T follicular helper cell (primary cell): ENCODE data around the gene MYOCD.
"Not testable (repeated sequence)": the region's sequence is repeated elsewhere in the genome, so short reads cannot be mapped to it uniquely, and the experiment has no call there.

ENCODE experiments used
- DNase-seq: peaks from one replicate; pipeline ENCODE4 v3.0.0-alpha.2; 2020; ENCODE audit warnings: low read depth
- total RNA-seq, 2 experiments: gene quantifications; one replicate each; lab custom pipeline; 2026; lab: John Stamatoyannopoulos, UW

The MYOCD gene, protein sequence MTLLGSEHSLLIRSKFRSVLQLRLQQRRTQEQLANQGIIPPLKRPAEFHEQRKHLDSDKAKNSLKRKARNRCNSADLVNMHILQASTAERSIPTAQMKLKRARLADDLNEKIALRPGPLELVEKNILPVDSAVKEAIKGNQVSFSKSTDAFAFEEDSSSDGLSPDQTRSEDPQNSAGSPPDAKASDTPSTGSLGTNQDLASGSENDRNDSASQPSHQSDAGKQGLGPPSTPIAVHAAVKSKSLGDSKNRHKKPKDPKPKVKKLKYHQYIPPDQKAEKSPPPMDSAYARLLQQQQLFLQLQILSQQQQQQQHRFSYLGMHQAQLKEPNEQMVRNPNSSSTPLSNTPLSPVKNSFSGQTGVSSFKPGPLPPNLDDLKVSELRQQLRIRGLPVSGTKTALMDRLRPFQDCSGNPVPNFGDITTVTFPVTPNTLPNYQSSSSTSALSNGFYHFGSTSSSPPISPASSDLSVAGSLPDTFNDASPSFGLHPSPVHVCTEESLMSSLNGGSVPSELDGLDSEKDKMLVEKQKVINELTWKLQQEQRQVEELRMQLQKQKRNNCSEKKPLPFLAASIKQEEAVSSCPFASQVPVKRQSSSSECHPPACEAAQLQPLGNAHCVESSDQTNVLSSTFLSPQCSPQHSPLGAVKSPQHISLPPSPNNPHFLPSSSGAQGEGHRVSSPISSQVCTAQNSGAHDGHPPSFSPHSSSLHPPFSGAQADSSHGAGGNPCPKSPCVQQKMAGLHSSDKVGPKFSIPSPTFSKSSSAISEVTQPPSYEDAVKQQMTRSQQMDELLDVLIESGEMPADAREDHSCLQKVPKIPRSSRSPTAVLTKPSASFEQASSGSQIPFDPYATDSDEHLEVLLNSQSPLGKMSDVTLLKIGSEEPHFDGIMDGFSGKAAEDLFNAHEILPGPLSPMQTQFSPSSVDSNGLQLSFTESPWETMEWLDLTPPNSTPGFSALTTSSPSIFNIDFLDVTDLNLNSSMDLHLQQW
- 0 reads per million in 2 experiments for total RNA-seq

DNA sequence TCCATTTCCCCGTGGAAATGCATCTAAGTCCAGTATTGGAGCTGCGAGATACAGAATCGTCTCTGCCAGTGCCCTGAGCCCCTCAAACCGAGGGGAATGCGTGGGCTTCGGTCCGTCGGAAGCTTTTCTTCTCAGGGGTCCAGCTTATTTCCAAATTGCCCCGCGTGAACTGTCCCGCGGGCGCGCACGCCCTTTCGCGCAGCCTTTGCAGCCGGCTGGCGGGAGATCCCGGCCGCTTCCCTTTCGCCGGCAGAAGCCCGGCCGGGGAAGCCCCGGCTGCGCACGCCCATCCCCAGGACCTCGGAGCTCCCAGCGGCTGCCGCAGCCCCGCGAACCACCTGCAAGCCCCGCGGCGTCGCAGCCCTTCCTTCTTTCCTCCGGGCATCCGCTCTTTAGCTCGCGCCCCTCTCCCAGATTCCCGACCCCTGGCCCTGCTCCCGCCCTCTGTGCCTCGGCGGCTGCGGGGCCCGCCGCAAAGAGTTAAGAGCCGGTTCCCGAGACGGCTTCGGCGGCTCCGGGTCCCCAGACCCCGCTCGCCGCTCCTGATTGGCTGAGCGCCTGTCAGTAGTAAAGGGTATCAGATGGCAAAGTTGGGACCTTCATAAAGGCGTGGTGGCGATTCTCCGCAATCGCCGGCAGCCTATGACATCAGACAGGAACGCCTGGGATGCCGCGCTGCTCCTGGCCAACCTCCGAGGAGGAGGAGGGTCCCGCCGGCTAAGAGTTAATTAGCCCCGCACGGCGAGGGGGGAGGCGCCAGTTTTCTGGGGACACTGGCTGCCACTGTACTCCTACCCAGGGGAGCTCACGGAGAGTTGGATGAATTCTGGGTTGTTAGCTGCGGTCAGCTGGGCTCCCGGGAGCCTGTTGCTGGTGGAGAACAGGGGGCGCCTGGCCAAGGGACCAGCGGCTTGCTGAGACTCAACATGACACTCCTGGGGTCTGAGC is at the start of gene MYOCD:
Gene MYOCD, plus strand, starts transcription at position 628 of the 948 bp plus-strand sequence. Its CDS starts 299 bp downstream, at position 927.
- DNase-seq: no peak

DNA sequence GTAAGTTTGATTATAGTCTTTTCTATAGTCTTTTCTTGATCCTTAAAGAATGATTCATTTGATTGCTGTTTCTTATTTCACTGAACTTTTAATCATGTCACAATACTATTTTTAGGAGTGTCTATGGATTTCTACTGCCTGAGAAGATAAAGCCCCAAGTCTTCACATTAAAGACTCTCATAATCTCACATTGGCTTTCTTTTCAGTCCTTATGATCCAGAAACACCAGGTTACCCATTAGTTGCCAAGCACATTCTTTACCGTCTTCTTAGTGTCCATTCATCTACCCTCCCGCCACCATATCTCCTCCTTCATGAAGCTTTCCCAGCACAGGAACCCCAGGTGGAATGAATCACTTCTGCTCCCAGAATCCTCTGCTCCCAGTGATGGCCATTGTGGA is 49.5 kb upstream of the MYOCD start:
- no peak for DNase-seq

DNA sequence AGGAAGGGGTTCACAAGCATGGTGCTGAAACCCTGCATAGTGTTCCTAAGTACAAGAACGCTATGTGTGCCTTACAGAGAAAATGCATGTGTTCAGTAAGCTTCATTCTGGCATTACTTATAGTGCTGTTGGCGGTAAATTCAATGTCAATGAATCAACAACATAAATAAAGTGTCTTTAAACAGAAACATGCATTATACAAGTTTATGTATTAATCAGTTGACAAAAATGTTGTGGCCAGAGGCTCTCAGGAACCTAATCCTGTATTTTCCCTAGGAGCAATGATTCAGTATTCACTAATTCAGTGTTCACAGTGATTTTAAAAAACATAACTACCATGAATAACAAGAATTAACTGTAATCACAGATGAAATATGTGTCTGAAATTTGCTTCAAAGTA is 47.1 kb upstream of the MYOCD start:
- DNase-seq: no peak

DNA sequence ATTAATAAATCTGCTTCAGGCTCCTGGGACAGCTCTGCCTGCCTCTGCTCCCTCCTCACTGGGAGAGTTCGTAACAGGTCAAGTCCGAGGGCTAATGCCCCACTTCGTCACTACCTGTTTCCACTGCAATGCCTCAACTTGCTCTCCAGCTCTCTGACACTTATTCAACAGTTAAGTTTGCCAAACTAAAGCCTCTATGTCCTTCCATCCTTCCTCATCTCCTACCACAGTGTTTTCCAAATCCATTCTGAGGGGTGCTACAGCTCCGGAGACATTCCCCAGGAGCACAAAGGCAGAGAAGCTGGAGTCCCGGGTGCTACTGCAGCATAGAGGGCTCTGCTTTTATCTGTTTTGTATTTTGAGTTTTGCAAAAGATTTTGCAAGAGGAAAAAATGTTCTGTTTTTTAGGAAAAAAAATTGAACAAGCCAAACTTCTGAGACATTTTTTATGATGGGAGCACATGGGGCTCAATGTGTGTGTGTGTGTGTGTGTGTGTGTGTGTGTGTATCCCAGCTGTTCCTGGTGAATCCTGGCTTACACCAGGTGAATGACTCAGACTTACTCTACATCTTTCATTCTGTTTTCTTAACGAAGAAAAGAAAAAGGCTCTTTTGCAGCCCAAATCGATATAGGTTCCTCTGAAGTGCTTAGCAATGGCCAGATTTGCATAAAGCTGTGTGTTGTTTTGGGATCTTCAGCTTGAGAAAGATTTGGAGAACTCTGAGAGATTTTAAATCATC is 46.1 kb upstream of the MYOCD start:
- no peak for DNase-seq

DNA sequence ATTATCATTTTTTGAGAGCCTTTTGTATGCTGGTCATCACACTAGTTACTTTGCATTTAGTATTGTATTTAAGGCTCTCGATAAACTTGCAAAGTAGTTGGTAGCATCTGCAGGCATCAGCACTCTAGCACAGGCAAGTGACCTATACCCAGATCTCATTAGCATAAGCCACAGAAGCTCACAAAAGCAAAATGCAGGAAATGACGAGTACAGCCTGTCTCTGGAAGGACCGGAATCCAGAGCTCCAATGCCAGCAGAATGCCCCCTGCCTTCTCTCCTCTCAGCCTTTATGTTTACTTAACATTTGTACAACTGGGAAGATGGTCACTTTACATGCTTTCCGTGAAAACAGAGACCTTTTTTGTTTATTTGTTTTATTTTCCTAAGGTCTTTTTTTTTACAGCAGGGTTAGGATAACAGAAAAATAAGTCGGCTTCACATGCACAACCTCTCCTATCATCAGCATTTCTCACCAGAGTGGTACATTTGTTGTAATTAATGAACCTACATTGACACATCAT is 45.4 kb upstream of the MYOCD start:
- no peak for DNase-seq

DNA sequence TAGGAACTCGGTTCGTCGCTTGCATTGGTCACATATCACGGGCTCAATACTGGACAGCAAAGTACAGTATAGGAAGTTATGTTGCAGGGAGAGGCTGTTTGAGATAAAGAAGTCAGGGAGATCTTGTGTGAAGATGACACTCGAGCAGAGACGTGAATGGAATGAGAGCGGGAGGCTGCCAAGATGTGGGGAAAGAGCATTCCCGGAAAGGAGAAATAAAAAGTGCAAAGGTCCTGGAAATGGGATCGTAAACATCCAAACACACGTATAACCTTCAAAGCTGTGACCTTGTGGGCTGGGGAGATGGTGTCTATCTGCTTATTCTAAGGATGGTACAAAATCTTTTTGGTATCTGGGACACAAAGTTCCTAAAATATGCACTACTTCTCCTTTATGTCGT is 43.0 kb upstream of the MYOCD start:
- DNase-seq: no peak

DNA sequence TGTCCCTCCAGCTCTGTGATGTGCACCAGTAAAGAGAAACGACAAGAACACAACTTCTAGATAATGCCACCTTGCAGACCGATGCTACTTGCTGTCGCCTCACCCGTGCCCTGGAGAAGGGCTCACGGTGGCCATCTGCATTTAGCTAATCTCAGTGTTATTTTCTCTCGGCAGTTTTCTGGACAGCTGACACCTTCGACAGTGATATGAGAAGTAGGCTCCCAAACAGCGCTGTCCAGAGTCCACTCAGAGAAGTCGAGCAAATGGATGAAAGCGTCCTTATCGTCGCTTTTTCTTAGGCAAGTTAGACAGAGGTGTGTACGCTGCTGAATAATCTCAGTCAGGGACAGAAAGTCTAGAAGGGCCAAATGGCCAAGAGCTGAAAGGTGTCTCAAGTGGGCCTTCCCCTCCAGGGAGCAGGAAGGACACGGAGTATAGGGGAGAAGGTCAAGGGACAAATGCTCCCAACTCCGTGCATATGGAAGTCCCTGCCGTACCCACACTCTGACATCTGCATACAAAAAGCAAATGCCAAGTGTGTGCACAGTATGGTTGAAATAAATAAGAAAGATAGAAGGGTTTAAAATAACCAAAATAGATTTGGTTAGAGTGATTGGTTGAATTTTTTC is 42.4 kb upstream of the MYOCD start:
- no peak for DNase-seq

DNA sequence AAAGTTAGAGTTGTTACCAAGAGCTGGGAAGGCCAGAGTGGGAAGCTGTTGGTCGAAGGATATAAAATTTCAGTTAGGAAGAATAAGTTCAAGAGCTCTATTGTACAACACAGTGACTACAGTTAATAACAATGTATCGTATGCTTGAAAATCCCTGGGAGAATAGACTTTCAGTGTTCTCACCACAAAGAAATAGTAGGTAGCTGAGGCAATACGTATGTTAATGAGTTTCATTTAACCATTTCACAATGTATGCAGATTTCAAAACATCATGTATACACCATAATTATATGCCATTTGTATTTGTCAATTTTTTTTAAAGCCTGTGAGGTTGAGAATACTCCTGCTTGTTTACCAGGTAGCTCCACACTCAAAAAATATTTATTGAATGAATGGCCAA is 41.5 kb upstream of the MYOCD start:
- no peak for DNase-seq

DNA sequence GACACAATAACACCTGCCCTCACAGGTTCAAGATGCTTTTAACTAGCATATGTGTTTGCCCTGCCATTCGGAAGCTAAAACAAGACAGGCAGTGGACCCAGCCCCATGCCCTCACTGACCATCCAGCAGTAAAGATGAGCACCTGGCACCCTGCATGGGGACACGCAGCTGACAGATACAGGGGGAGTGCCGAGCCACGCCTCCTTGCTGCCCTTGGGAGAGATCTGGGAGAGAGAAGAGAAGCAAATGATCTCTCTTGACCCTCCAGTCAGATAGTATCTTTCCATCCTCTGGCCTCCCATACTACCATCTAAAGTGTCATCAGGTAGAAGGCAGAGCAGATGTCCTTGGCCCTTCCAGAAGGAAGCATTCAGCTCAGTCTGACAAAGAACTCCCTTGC is 40.6 kb upstream of the MYOCD start:
- DNase-seq: no peak

DNA sequence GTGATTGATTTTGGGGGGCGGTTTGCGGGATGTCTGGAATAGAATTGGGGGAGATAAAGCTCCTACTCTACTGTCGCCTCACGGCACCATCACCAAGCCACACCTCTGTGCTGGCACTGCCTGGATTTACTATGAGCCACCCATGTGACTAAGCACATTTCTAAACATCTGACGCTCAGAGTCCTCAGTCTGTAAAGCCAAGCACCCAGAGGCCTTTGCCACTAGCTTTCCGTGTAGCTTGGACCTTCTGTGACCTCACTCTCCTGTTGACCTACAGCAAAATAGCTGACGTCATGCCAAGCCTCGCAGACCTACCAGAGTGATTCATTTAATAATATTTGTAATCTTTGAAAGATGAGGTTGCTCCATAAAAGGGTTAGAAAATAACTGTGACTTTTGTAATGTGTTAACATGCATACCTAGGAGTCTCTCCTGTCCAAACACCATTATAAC is 38.5 kb upstream of the MYOCD start:
- DNase-seq: no peak

DNA sequence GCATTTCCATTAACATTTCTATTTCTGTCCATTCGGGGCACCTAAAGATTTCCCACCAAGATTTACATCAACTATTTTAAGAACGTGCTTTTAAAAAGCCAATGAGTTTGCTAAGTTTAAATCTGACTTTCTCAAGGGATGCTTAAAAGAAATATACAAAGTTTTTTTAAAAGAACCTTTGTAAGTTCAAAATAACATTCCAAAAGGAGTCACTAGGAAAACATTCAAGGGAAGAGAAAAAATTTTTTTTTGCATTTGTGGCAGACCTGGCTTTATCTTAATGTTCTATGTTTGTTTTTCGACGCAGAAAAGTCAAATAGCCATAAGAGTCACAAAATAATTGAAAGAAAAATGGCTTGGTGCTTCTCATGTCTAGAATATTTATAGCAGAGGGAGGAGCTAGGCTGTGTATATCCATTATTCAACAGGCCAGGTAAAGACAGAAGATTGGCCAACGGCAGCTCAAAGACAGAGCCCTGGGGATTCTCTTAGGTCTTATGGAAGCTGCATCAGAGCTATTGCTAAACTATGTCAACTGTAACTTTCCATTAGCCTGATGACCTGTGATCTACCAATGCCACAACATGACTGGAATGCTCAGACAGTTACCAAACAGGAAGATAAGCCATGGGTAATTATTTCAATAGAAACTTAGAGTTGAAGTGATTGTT is 37.8 kb upstream of the MYOCD start:
- DNase-seq: no peak

DNA sequence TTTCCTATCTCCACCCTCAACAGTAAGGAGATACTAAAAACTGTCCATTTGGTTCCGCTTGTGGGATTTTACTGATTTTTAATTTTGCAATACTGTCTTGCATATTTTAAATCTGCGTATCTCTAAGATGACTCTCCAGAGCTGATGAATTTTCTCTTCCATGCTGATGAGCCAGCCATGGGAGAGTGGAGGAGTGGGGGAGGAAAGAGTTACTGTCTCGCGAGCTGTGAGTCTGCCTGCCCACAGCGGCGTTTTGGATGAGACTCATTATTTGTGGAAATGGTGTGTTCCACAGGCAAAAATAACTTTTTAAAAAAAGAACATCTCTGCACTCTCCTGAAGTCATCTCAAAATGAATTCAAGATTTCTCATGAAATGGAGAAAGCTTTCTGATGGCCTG is 34.6 kb upstream of the MYOCD start:
- no peak for DNase-seq

DNA sequence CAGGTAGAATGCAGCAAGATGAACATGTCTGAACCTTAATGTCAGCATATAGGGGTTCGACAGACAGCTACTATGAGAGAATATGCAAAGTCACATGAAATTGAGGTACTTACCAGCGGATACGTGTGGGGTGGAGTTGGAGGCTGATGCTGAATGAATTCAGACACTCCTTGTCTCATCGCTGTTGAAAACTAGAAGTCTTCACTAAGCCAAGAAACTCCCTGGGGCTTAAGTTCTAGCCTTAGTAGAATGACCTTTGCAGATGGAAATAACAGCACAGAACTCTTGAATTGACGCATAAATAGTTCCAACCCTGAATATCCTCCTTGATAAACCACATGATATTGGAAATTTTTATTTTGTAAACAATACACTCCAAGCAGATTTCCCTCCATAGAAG is 32.9 kb upstream of the MYOCD start:
- DNase-seq: no peak

DNA sequence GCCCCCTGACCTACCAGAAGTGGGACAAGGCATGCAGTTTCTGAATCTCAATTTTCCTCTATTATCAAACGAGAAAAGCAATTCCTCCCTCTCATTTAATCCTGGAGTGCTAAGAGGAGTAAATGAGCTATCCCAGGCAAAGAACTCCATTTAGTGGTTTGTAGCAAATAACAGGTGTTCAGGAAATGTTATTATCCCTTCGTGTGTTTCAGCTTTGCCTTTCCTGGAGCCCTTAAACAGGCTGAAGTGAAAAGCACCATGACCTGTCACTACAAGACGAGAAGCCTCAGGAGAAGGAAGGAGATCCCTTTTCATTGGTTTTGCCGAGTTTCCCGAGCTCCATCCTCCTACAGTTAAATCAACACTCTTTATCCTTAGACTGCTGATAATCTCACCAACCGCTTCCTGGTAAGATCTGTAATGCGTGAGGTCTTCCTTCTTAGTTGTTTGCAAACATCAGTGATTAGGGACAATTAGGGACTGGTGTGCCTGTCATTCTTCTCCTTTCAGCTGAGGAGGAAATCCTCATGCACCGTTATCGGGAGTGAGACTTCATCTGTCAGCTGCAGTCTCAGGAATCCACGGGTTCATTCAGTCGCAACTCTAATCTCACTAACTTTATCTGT is 30.8 kb upstream of the MYOCD start:
- DNase-seq: no peak

DNA sequence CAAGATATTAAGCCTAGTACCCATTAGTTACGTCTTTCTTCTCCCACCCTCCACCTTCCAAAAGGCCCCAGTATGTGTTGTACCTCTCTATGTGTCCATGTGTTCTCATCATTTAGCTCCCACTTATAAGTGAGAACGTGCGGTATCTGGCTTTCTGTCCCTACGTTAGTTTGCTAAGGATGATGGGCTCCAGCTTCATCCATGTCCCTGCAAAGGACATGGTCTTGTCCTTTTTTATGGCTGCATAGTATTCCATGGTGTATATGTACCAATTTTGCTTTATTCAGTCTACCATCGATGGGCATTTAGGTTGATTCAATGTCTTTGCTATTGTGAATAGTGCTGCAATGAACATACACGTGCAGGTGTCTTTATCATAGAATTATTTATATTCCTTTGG is 29.7 kb upstream of the MYOCD start:
- not testable (repeated sequence) for DNase-seq

DNA sequence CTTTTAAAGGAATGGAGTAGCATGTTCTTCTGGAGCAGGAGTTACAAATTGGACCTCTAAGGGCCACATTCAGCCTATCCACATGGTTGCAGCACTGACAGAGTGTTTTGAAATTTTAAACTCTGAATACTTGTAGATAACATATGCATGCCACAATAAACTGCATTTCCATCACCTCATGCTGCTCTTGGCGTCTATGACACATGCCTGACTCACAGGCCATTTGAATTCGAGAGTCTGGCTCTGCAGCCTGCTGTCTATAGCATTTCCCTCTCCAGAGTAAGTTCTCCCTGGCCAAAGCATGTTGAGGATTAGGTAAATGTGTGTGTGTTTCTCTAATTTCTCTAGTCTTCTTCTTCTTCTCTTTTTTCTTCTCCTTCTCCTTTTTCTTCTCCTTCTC is 28.7 kb upstream of the MYOCD start:
- no peak for DNase-seq

DNA sequence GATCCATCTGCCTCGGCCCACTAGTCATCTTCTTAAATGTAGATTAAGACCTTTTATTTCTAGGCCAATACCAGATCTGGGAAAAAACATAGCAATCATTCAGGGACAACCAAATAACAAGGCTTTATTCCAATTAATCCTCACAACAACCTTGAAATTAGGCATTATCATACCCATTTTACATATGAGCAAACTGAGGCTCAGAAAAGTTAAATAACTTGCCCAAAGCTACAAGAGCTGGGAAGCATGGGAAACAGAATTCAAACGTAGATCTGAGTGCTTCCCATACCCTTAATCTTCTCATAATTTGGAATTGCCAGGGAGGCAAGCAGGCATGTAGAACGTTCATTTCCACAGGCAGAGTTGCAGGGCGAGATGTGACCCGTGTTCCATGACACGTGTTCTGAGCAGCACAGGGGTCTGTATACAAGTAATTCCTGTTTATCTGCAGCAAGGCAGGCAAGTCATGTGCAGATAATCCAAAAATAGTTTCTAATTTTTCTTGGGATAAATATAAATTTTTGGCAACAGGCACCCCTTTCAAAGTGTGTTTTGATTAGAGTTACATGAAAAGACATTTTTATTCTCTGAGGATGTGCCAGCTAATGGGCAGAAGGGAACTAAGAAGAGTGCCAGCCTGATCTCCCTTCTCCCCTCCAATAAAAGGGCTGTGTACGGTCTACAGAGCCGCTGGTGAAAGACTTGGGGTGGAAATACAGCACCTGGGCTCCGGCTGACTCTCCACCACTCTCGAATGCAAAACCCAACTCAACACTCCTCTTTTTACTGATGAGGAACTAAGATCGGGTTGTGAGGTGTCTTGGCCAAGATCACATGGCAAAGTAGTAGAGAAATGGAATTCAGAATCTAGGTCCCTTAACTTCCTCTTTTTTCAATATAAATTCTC is 27.7 kb upstream of the MYOCD start:
- DNase-seq: no peak

DNA sequence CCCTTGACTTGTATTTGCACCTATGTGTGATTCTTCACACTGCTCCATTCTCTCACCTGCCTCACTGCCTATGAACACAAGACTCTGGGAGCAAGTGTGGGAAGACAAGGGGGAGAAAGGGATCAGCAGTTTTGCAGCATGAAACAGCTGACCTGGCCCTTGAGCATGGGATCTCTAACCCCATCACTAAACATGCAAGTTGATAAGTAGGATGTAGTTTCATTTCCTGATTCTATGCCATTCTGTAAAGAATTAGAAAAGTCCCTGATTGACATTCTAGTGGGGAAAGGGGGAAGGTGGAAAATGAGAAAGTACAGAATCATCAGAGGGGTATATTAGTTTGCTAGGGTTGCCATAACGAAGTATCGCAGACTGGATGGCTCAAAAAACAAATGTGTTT is 25.3 kb upstream of the MYOCD start:
- no peak for DNase-seq
